ENCODE measurements around the gene PARP14.

Gene PARP14

GRCh38 chr3:122773944-122774509, 93.4 kb downstream of the PARP14 start:
- DNase-seq = no peak

GRCh38 chr3:122774564-122774963, 93.9 kb downstream of the PARP14 start:
- DNase-seq = no peak

DNA sequence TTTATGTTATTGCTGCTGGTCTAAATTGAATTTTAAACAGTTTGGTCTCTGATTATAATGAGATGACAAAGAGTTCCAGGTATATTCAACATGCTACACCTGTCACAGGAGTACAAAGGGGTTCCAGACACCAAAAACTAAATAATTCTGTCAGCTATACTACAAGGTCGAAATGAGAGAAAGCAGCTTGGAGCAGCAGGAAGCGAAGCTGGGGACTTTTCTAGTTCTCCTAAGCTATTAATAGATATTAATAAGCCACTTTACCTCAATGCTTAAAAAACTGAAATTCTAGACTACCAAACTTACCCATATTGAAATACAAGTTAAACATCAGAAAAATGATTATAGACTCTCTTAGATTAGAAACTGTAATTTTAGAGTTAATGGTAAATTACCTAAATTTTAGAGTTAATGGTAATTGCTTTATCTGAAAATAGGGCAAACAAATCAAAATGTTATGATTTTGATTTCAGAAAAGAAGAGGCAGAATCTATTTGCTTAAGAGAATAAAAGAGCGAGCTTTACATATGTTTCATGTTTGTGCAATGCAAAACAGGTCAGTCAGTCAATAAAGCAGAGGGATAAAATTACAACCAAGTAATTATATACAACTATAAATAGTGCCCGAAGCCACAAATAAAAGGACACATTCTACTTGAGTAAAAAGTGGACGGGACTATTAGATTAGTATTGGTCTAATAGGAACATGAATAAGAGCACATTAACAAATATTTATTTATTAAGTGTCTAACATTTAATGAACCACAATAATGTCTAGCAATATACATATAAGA, 96.2 kb downstream of the PARP14 start:
- no peak for DNase-seq

DNA sequence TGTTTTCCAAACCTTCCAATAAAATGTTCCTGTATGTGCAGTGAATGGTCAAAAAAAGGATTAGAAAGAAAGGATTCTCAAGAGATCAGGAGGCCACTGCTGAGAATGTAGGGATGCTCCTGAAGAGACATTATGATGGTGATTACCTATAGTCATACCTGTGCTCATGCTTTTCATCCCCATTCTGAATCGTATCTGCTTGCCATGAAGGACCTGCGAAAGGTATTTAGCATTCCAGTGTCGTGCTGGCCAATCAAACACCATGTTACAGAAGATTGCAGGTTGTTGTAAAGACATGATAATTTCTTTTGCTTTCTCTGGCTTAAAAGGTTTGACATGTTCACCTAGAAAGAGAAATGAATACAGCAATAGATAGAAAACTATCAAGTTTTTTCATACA, 96.9 kb downstream of the PARP14 start:
- no peak for DNase-seq
